DMS53 treated with DMSO at 0.1 percent for 48 hours (cell line): ENCODE results near the gene SPECC1L.
"Not testable (repeated sequence)": the region's sequence is repeated elsewhere in the genome, so short reads cannot be mapped to it uniquely, and the experiment has no call there.

Experiments used
- DNase-seq: peaks from one replicate; lab custom pipeline; 2025; ENCODE audit not compliant: unreplicated experiment; lab: John Stamatoyannopoulos, UW

Gene SPECC1L

GRCh38 chr22:24247011-24247507 is 23.6 kb upstream of the SPECC1L start:
- no peak for DNase-seq

- no peak for DNase-seq
Measured at GRCh38 chr22:24247564-24248344, 22.9 kb upstream of the SPECC1L start.

GRCh38 chr22:24248611-24249010 is 22.0 kb upstream of the SPECC1L start:
- DNase-seq, result not testable (repeated sequence)

- not testable (repeated sequence) for DNase-seq
Measured at GRCh38 chr22:24249413-24249812, 21.2 kb upstream of the SPECC1L start.

GRCh38 chr22:24251286-24251685 is 19.3 kb upstream of the SPECC1L start:
- not testable (repeated sequence) for DNase-seq

GRCh38 chr22:24253126-24253525 is 17.5 kb upstream of the SPECC1L start:
- not testable (repeated sequence) for DNase-seq

GRCh38 chr22:24256136-24256535 is 14.5 kb upstream of the SPECC1L start:
- not testable (repeated sequence) for DNase-seq

DNA sequence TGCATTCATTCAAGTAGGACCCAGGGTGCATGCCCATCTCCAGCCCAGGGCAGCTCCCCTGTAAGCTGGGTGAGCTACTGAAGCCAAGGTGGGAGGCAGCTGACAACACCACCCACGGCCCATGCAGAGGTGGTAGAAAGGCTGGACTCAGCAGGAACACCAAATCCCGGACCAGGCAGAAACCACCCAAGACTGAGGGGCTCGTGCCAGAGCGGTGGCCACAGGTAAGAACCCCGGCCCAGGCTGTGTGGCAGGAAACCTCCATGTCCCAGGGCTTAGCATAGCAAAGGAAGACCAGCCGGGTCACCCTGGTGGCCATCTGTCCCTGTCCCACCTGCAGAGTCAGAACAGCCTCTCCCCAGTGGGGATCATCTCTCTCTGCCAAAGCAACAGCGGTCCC is 13.9 kb upstream of the SPECC1L start:
- not testable (repeated sequence) for DNase-seq

DNA sequence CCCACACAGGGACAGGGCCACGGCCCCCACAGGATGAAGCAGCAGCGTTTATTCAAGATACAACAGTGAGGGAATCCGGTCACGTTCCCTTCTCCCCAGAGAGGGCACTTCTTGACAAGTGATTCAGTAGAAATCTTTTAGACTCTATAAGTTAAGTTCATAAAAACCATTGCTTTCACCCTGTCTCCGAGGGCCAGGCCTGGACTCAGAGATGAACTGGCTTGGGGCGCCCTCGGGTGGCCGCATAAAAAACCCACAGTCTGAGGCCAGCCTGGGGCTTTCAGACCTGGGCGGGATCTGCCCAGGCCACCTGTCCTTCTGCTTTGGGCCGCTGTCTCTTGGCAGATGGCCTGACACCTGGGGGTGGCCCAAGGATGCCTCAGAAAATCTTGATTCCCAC is 11.2 kb upstream of the SPECC1L start:
- peak; percentile 6 for DNase-seq

- DNase-seq, result not testable (repeated sequence)
Measured at GRCh38 chr22:24262185-24262749, 8.4 kb upstream of the SPECC1L start.

GRCh38 chr22:24263479-24263878 is 7.2 kb upstream of the SPECC1L start:
- DNase-seq, result not testable (repeated sequence)

- not testable (repeated sequence) for DNase-seq
Measured at GRCh38 chr22:24264329-24264896, 6.2 kb upstream of the SPECC1L start.

DNA sequence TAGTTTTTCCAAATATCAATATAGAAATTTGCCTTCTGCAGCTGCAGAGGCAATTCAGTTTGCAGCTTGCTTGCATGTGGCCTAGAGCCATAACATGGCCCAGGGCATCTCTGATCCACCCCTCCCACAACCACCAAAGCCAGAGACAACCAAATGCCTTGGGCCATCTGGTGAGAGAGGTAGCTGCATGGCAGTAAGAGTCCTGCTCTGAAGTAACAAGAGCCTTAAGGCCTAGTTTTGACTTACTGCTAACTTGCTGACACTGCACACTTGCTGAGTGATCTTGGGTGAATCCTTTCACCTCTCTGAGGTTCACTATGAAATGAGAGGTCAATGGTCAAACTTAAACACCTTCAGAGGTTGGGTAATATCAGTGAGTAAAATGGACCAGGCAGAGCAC is 4.9 kb upstream of the SPECC1L start:
- no peak for DNase-seq

- DNase-seq, result not testable (repeated sequence)
Measured at GRCh38 chr22:24266495-24266894, 4.1 kb upstream of the SPECC1L start.

DNA sequence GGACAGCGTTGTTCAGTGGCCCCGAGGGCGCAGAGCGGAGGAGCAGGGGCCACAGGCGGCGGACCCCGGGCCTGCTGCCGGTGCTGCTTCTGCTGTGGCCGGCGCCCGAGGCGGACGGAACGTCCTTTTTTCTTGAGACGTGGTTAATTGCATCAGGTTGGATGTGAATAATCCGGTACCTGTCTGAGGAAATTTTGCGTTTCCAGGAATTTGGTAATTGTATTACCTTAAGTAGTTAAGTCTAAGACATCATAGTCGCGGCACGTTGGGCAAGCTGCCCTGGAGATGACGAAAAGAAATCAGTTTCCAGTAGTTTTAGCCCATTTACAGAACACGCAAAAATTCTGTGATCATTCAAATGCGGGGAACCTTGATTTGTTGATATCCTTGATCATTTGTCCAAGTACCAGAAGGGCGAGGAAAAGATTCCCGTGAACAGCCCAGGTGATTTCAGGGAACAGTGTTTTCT is 789 bp downstream of the SPECC1L start:
- DNase-seq, result no peak

- not testable (repeated sequence) for DNase-seq
Measured at GRCh38 chr22:24273031-24273430, 2.4 kb downstream of the SPECC1L start.

DNA sequence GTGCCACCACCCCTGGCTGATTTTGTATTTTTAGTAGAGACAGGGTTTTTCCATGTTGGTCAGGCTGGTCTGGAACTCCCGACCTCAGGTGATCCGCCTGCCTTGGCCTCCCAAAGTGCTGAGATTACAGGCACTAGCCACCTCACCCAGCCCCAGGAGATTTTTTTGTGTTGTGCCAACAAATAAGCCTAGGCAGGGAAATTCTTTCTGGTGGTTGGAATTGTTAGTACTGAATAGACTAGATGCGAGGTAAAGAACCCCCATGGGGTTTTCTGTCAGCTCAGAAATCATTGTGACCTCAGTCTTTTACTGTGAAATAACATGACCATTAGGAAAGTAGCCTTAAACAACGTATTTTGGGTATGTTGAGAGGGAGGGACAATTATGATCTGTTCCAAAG is 3.3 kb downstream of the SPECC1L start:
- DNase-seq, result not testable (repeated sequence)

- DNase-seq, result not testable (repeated sequence)
Measured at GRCh38 chr22:24274696-24275405, 4.2 kb downstream of the SPECC1L start.

GRCh38 chr22:24280363-24280762 is 9.7 kb downstream of the SPECC1L start:
- not testable (repeated sequence) for DNase-seq

DNA sequence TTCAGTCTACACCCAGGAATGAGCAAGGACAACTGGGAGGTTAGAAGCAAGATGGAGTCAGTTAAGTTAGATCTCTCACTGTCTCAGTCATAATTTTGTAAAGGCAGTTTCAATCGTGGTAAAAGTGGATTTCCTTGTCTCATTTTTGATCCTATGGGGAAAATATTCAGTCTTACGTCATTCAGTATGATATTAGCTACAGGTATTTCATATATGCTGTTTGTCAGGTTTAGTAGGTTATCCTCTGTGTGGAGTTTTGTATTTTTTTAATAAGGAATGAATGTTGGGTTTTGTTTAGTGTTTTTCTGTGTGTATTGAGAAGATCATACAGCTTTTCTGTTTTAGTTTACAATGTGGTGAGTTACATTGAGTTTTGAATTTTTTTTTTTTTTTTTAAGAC is 11.8 kb downstream of the SPECC1L start:
- no peak for DNase-seq

DNA sequence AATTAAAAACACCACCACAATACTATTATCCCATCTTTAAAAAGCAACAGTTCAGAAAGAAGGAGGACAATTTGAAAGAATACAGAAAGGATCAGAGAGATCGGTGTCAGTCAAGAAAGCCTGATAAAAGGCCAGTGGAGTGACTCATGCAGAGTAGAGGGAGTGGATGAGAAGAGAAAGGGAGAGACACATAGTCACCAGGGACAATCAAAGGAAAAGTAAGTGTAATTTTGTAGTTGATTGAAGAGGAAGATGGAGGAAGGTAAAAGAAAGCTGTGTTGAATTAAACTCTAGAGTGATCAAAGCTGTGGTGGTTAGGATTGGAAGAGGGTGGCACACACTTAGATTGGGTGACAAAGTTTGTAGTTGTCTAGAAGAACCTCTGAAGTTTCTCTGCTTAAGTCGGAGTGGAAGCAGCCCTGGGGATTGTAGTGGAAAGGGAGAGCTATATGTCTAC is 14.1 kb downstream of the SPECC1L start:
- DNase-seq, result no peak
